Measurements from ENCODE around the gene EVI5.

GRCh38 chr1:92519043-92519442 lies 265.9 kb downstream of the EVI5 start:
- no peak for TF ChIP-seq GATA3 (IDR thresholded peaks at IDR 0.05; ENCODE audit: low read depth, low read length)
- TF ChIP-seq GATA2 (IDR thresholded peaks at IDR 0.05; ENCODE audit: low read depth, low read length): no peak

Measured in SH-SY5Y (cell line).